ES-I3 (cell line): ENCODE results near the gene PLBD2.

Experiments used
- H3K36me3 ChIP-seq: 2 replicates; pipeline ENCODE4 v1.6.1; 2013; ENCODE audit warnings: mild to moderate bottlenecking, low read length, control low read depth, moderate library complexity; ENCODE audit not compliant: insufficient read depth
- H3K4me1 ChIP-seq: 2 replicates; pipeline ENCODE4 v1.6.1; 2013; ENCODE audit warnings: mild to moderate bottlenecking, control low read depth, low read length; ENCODE audit not compliant: insufficient read depth
- H3K9ac ChIP-seq: 2 replicates; pipeline ENCODE4 v1.6.1; 2013; ENCODE audit warnings: low read depth, mild to moderate bottlenecking, low read length, moderate library complexity
- H3K9me3 ChIP-seq: 2 replicates; pipeline ENCODE4 v1.6.1; 2013; ENCODE audit warnings: mild to moderate bottlenecking, low read length, moderate library complexity; ENCODE audit not compliant: control insufficient read depth, insufficient read depth

Gene PLBD2

DNA sequence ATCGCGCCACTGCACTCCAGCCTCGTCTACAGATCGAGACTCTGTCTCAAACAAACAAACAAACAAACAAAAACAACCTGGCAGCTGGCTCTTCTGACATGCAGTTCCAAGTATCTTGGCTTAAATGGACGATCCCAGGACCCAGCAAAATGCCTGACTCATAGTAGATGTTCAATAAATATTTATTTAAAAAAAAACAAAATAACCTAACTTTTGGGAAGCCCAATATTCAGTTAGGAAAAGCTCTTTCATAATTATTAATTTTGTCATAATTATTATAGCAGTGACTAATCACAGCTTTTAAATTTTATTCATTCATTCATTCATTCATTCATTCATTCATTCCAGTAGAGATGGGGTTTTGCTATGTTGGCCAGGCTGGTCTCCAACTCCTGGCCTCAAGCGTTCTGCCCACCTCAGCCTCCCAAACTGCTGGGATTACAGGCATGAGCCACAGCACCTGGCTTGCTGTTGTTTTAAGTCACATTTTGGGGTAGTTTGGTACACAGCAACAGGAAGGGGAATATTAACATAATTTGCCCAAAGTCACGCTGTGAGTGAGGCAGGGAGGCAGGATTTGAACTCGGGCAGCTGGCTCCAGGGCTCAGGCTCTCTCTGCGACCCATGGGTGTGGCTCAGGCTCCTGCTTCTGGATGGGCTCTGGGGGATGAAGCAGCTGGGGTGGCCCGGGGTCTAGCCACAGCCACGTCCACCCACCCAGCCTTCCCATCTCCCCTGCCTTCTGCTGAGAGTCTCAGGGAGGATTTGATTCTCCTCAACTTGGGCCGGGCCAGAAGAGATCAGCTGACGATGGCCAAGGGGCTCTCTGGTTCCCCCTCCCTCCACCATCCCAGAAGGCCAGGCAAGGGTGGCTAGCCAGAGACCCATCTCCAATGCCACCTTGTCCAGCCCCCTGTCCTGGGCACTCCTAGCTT lies 42.9 kb downstream of the PLBD2 start:
- H3K36me3 ChIP-seq: no peaks in the 10 kb centered on the region
- H3K9ac ChIP-seq: no peak overlapping the region
- H3K4me1 ChIP-seq: peaks cover 7% of the 10 kb centered on the region
- no peaks in the 10 kb centered on the region for H3K9me3 ChIP-seq

DNA sequence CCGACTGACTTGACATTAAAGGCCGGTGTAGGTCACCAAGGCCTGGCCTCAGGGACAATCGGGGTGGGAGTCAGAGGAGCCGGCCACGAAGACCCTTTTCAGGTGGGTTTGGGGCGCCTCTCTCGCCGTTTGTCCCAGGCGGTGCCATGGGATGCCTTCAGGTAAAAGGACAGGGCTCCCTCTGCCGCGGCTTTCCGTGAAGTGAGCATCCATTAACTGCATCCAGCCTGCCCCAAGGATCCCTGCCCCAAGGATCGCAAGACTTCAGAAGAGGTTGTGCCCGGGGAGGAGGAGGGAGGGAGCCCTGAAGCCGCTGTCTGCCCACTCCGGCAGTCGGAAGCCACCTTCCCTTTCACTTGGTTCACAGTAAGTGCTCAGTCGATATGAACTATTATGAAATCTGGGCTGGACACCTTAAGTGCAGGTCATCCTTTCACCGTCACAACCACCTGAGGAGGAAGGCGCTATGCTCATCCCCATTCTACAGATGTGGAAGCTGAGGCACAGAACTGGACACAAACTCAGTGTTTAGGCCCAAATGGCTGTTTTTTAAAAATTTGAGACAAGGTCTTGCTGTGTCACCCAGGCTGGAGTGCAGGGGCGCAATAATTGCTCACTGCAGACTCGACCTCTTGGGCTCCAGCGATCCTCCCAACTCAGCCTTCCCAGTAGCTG lies 44.3 kb downstream of the PLBD2 start:
- Histone ChIP-seq H3K9me3 (no peaks in the 10 kb centered on the region), H3K36me3 (no peaks in the 10 kb centered on the region), H3K4me1 (peaks cover 7% of the 10 kb centered on the region), H3K9ac (no peak overlapping the region)

DNA sequence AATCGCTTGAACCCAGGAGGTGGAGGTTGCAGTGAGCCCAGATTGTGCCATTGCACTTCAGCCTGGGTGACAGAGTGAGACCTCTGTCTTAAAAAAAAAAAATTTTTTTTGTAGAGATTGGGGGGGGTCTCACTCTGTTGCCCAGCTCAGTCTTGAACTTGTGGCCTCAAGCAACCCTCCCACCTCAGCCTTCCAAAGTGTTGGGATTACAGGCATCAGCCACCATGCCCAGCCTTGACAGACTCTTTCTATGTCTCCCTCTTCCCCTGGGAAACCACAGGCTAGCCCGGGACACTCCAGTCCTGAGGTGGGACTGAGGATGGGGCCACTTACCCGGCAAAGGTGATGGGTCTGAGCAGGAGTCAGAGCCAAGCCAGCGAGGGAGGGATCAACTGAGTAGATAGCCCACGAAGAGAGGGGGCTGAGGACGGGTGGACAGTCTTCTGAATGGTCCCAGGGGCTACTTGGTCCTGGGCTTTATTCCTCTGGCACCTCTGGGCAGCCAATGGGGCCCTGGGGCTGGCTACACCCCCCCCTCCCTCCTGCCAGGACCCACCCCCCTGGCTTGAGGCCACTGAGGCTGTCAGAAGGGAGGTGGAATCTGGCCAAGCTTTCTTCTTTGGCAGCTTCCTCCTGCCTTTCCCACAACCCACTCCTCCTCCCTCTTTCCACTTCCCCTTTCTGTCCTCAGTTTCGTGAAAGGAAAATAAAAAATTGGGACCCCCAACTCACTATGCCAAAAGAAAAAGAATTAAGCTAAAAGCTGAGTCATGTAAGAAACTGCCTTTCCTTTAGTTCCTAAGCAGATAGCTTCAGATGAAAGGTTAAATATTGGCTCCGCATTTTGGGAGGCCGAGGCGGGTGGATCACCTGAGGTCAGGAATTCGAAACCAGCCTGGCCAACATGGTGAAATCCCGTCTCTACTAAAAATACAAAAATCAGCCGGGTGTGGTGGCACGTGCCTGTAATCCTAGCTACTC lies 45.3 kb downstream of the PLBD2 start, which contains the start of gene SDS:
Gene SDS (minus strand): TSS at position 453 of the 981 bp plus-strand sequence. CDS start 4,179 bp downstream, outside the sequence.
- Histone ChIP-seq H3K4me1 (peaks cover 10% of the 10 kb centered on the region), H3K9ac (no peak within 1 kb of the TSS; the same call in 1 of the 2 replicates)

DNA sequence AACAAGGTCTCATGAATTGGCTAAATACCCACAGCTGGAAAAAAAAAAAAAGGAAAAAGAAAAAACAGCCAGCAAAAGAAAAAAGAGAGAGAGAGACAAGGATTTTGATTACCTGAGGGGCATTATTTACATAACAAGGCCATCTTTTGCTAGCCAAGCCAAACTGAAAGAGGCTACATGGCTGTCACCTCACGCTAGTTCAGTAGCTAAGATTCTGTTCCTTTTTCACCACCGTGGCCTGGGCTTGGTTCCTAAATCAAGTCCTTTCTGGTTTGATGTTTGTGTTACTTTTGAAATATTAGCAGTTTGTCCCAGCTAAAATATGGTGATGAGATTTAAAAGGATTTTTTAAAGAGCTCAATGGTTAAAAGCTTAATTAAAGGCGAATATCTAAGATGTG lies 47.3 kb downstream of the PLBD2 start:
- H3K9me3 ChIP-seq: no peaks in the 10 kb centered on the region
- no peaks in the 10 kb centered on the region for H3K36me3 ChIP-seq
- no peak overlapping the region for H3K9ac ChIP-seq
- H3K4me1 ChIP-seq: peaks cover 10% of the 10 kb centered on the region

More for the DNA sequence above, 45.3 kb downstream of the PLBD2 start, which contains the start of gene SDS:
- Histone ChIP-seq H3K36me3 (no peaks in the 10 kb centered on the region), H3K9me3 (no peaks in the 10 kb centered on the region)

DNA sequence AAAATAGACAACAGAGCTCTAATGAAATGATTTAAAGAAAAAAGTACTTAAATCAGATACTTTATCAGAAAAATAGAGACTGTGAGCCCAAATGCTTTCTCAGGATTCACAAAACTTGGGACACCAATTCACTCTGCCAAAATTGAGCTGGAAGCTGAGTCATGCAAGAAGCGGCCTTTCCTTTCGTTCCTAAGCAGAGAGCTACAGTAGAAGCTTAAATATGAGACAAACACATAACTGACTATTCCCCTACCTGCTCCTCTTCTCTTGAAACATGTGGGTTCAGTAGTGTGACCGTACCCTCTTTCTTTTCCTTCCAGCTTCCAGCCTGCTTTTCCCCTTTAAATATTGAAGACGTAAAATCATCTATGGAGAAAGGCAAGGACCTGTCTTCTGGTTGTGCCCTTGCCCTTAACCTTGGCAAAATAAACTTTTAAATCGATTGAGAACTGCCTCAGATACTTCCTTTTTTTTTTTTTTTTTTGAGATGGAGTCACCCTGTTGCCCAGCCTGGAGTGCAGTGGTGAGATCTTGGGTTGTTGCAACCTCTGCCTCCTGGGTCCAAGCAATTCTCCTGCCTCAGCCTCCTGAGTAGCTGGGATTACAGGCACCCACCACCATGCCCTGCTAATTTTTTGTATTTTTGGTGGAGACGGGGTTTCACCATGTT lies 49.7 kb downstream of the PLBD2 start:
- no peaks in the 10 kb centered on the region for H3K9me3 ChIP-seq
- peaks cover 10% of the 10 kb centered on the region for H3K4me1 ChIP-seq
- no peaks in the 10 kb centered on the region for H3K36me3 ChIP-seq
- no peak overlapping the region for H3K9ac ChIP-seq

DNA sequence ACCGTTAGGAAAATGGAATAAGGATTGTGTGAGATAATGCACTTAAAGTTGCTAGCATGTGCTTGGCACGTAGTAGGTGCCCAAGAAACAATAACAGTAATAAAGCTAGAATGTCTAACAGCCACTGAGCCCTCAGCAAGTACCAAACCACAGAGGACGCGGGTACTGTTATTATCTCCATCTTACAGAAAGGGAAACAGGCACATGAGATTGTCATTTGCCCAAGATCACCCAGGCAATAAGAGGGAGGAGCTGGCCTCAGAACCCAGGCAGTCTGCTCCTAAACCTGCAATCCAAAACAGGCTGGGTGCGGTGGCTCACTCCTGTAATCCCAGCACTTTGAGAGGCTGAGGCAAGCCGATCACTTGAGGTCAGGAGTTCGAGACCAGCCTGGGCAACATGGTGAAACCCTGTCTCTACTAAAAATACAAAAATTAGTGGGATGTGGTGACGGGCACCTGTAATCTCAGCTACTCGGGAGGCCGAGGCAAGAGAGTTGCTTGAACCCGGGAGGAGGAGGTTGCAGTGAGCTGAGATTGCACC lies 50.4 kb downstream of the PLBD2 start:
- H3K36me3 ChIP-seq: no peaks in the 10 kb centered on the region
- H3K9me3 ChIP-seq: no peaks in the 10 kb centered on the region
- no peak overlapping the region for H3K9ac ChIP-seq
- peaks cover 10% of the 10 kb centered on the region for H3K4me1 ChIP-seq

DNA sequence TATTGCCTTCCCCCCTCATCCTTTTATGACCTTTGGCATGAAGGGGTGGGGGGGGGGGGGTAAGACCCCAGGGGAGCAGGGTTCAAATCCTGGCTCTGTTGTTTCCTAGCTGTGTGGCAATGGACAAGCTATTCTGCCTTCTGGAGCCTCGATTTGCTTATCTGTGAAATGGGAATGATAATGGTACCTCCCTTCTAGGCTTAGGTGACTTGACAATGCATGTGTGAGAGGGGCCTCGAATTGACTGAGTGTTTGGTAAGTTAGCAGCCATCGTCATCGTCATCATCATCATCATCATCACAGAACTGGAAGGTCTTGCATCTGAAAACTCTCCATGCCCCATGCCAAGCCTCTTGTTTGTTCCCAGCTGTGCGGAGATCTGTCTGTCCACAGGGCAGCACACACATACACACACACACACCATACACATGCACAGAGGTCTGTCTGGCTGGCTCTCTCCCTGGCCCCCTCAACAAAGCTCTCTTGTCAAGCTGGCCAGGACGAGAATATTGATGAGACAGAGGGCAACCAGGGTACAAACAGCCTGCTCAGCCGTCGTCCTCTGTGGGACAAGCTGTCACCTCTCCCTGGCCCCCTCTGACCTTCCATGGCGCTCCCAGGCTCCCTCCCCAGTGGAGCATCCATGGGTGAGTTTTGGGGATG lies 51.2 kb downstream of the PLBD2 start:
- H3K9me3 ChIP-seq: no peaks in the 10 kb centered on the region
- H3K36me3 ChIP-seq: no peaks in the 10 kb centered on the region
- H3K4me1 ChIP-seq: peaks cover 10% of the 10 kb centered on the region
- no peak overlapping the region for H3K9ac ChIP-seq

DNA sequence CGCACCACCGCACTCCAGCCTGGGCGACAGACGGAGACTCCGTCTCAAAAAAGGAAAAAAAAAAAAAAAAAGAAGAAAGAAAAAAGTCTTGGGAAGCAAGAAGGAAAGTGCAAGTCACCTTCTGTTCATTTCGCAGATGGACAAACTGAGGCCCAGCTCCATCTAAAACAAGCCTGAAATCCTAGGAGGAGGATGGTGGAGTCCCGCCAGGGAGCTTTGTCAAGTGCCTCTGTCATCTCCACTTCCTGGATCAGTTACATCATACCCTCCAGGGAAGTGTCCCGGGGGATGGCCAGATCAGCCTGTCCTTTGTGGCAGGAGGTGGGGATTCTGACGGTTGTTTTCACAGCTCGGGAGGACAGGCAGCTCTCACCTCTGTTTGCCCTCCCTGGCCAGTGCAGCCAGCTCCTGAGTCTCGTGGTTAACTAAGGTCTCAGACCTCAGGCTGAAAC lies 55.1 kb downstream of the PLBD2 start:
- Histone ChIP-seq H3K9ac (no peak overlapping the region), H3K36me3 (no peaks in the 10 kb centered on the region), H3K4me1 (peaks cover 5% of the 10 kb centered on the region; the same call in 1 of the 2 replicates), H3K9me3 (no peaks in the 10 kb centered on the region)

DNA sequence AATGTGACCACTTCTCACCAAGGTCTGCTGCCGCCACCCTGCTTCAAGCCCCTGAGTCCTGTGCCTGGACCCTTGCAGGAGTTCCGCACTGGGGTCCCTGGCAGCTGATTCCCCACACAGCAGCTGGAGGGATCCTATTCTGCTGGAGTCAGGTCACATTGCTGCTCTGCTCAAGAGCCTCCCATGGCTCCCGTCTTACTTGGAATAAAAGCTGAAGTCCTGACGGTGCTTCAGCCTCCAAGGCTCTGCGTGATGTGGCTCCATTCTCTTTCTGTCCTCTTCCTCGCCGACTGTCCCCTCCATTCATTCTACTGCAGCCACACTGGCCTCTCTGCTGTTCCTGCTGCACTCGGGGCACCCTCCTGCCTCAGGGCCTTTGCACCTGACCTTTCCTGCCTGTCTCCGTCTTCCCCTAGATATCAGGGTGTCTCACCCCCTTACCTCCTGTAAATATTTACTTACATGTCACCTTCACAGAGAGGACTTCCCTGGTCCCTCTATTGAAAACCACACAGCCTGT lies 56.2 kb downstream of the PLBD2 start:
- H3K36me3 ChIP-seq: no peaks in the 10 kb centered on the region
- H3K4me1 ChIP-seq: peaks cover 5% of the 10 kb centered on the region; the same call in 1 of the 2 replicates
- no peaks in the 10 kb centered on the region for H3K9me3 ChIP-seq
- H3K9ac ChIP-seq: no peak overlapping the region

DNA sequence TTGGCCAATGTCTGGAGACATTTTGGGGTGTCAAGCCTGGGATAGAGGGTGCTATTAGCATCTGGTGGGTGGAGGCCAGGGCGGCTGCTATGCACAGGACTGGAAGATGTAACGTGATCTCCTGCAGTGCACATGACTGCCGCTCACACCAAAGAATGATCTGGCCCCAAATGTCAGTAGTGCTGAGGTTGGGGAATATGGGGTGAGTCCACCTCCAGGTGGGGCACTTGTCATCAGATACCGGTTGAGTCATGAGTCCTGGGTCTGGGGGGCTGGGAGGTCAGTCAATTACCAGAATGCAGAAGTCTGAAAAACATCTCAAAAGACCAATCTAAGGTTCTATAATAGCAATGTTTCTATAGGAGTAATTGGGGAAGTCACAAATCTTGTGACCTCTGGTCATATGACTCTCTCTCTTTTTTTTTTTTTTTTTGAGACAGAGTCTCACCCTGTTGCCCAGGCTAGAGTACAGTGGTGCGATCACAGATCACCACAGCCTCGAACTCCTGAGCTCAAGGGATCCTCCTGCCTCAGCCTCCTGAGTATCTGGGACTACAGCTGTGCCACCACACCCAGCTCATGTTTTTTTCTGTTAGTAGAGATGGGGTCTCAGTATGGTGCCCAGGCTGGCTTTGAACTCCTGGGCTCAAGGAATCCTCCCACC lies 57.8 kb downstream of the PLBD2 start:
- H3K4me1 ChIP-seq: peaks cover 5% of the 10 kb centered on the region; the same call in 1 of the 2 replicates
- H3K9ac ChIP-seq: no peak overlapping the region
- no peaks in the 10 kb centered on the region for H3K9me3 ChIP-seq

DNA sequence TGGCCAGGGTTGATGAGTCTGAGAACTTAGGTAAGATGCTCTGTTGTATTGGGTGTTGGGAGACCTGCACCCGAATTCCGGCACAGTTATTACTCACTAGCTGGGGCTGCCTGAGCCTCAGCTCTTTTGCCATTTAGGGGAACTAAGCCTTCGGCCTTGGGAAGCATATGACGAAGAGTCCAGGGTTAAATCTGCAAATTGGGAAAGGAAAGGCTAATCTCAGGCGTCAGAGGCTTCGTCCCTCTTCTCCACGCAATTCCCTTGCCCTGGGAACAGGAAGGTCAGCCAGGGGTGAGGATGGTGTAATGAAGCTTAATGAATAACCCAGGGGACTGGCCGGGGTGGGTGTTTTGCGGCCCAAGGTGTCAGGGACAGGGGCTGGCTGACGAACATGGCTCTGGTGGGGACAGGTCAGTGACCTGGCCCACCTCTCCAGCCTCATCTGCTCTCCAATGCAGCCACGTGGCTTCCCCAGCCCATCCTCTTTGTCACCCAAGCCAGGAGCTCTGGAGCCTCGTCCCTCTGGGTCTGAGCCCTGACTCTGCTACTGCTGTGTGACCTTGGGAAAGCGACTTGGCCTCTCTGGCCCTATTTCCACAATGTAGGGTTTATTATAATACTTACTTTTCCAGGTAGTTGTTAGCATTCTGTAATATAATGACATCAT lies 60.0 kb downstream of the PLBD2 start:
- Histone ChIP-seq H3K4me1 (peaks cover 16% of the 10 kb centered on the region; the same call in 1 of the 2 replicates), H3K9ac (no peak overlapping the region), H3K36me3 (no peaks in the 10 kb centered on the region), H3K9me3 (no peaks in the 10 kb centered on the region)

More for the DNA sequence above, 57.8 kb downstream of the PLBD2 start:
- no peaks in the 10 kb centered on the region for H3K36me3 ChIP-seq
